H9 (cell line): Measurements from ENCODE around the gene TRPM3. TPM values are rescaled to one million over a fixed set of nuclear protein-coding genes. Genes with fewer than 3 reads are reported as not detected.

ENCODE experiments used
- DNase-seq: peaks from one replicate; pipeline ENCODE4 v3.0.0-alpha.2; 2017
- H2AFZ ChIP-seq: one replicate; pipeline ENCODE4 v1.6.1; 2013; ENCODE audit warnings: mild to moderate bottlenecking, low read length, control low read depth, moderate library complexity
- H2AK5ac ChIP-seq: 2 replicates; pipeline ENCODE4 v1.6.1; 2013; ENCODE audit warnings: low read length, control low read depth, mixed read lengths; ENCODE audit not compliant: insufficient read length
- H2BK120ac ChIP-seq: one replicate; pipeline ENCODE4 v1.6.1; 2013; ENCODE audit warnings: low read depth, mild to moderate bottlenecking, low read length, control low read depth, inconsistent platforms; ENCODE audit not compliant: poor library complexity, severe bottlenecking
- H2BK12ac ChIP-seq: 2 replicates; pipeline ENCODE4 v1.6.1; 2013; ENCODE audit warnings: low read length, control low read depth, mixed read lengths, low read depth; ENCODE audit not compliant: insufficient read length
- H2BK15ac ChIP-seq: 2 replicates; pipeline ENCODE4 v1.6.1; 2013; ENCODE audit warnings: low read depth, low read length, control low read depth
- H2BK20ac ChIP-seq: one replicate; pipeline ENCODE4 v1.6.1; 2013; ENCODE audit warnings: low read depth, mild to moderate bottlenecking, low read length, control low read depth, inconsistent platforms; ENCODE audit not compliant: poor library complexity, severe bottlenecking
- H2BK5ac ChIP-seq: 2 replicates; pipeline ENCODE4 v1.6.1; 2013; ENCODE audit warnings: low read length, control low read depth, mixed read lengths; ENCODE audit not compliant: insufficient read length
- H3K14ac ChIP-seq: 2 replicates; pipeline ENCODE4 v1.6.1; 2013; ENCODE audit warnings: low read length, control low read depth; ENCODE audit not compliant: insufficient read depth
- H3K18ac ChIP-seq: 2 replicates; pipeline ENCODE4 v1.6.1; 2013; ENCODE audit warnings: low read depth, mild to moderate bottlenecking, mixed read lengths, low read length, control low read depth; ENCODE audit not compliant: insufficient read length
- H3K23ac ChIP-seq: 2 replicates; pipeline ENCODE4 v1.6.1; 2013; ENCODE audit warnings: low read length, control low read depth, mixed read lengths, low read depth; ENCODE audit not compliant: insufficient read length
- H3K23me2 ChIP-seq: 2 replicates; pipeline ENCODE4 v1.6.1; 2013; ENCODE audit warnings: low read depth, mild to moderate bottlenecking, mixed read lengths, low read length, control low read depth; ENCODE audit not compliant: insufficient read length, poor library complexity, severe bottlenecking
- H3K27ac ChIP-seq: 2 replicates; pipeline ENCODE4 v1.5.1; 2013; ENCODE audit warnings: low read length, control low read depth, mixed read lengths, low read depth; ENCODE audit not compliant: insufficient read length
- H3K27me3 ChIP-seq: 2 replicates; pipeline ENCODE4 v1.6.1; 2013; ENCODE audit warnings: low read length, control low read depth, inconsistent platforms; ENCODE audit not compliant: insufficient read depth
- H3K4ac ChIP-seq: 2 replicates; pipeline ENCODE4 v1.6.1; 2013; ENCODE audit warnings: low read depth, mild to moderate bottlenecking, control low read depth, inconsistent platforms, low read length, moderate library complexity
- H3K4me1 ChIP-seq: 2 replicates; pipeline ENCODE4 v1.6.1; 2013; ENCODE audit warnings: low read length, control low read depth, inconsistent platforms; ENCODE audit not compliant: insufficient read depth
- H3K4me2 ChIP-seq: 2 replicates; pipeline ENCODE4 v1.6.1; 2013; ENCODE audit warnings: low read length, control low read depth, mixed read lengths; ENCODE audit not compliant: insufficient read length, insufficient read depth
- H3K56ac ChIP-seq: 2 replicates; pipeline ENCODE4 v1.6.1; 2013; ENCODE audit warnings: low read depth, mild to moderate bottlenecking, mixed read lengths, low read length, control low read depth; ENCODE audit not compliant: insufficient read length
- H3K79me1 ChIP-seq: 2 replicates; pipeline ENCODE4 v1.6.1; 2013; ENCODE audit warnings: low read depth, mild to moderate bottlenecking, moderate library complexity, low read length, control low read depth, inconsistent platforms; ENCODE audit not compliant: insufficient read depth, poor library complexity, severe bottlenecking
- H3K79me2 ChIP-seq: 2 replicates; pipeline ENCODE4 v1.6.1; 2013; ENCODE audit warnings: low read length, control low read depth, inconsistent platforms; ENCODE audit not compliant: insufficient read depth
- H3K9ac ChIP-seq: 2 replicates; pipeline ENCODE4 v1.6.1; 2013; ENCODE audit warnings: low read length, control low read depth, mixed read lengths; ENCODE audit not compliant: insufficient read length; ENCODE audit errors: extremely low read depth
- H3K9me3 ChIP-seq: one replicate; pipeline ENCODE4 v1.6.1; 2013; ENCODE audit warnings: low read depth, low read length, inconsistent platforms; ENCODE audit not compliant: control insufficient read depth
- H3T11ph ChIP-seq: one replicate; pipeline ENCODE4 v1.6.1; 2013; ENCODE audit warnings: mild to moderate bottlenecking, low read length, control low read depth, inconsistent platforms
- H4K20me1 ChIP-seq: one replicate; pipeline ENCODE4 v1.6.1; 2013; ENCODE audit not compliant: control insufficient read depth, insufficient read length, insufficient read depth
- H4K5ac ChIP-seq: 2 replicates; pipeline ENCODE4 v1.6.1; 2013; ENCODE audit warnings: low read depth, mild to moderate bottlenecking, mixed read lengths, low read length, control low read depth; ENCODE audit not compliant: insufficient read length
- H4K8ac ChIP-seq: replicated peaks from 2 replicates; pipeline ENCODE4 v1.6.1; 2013; ENCODE audit warnings: low read length, control low read depth, mixed read lengths, low read depth; ENCODE audit not compliant: insufficient read length
- H4K91ac ChIP-seq: 2 replicates; pipeline ENCODE4 v1.6.1; 2013; ENCODE audit warnings: low read depth, mild to moderate bottlenecking, moderate library complexity, mixed read lengths, low read length, control low read depth; ENCODE audit not compliant: insufficient read length
- H3K27ac Mint-ChIP-seq, 3 experiments: 2 replicates in 2 of 3; 3 replicates in 1 of 3; pipeline ENCODE4 v1.8.0; 2020 to 2021; ENCODE audit warnings: mixed read lengths in 3 of 3, mild to moderate bottlenecking in 1 of 3, moderate library complexity in 1 of 3
- H3K27me3 Mint-ChIP-seq: 2 replicates; pipeline ENCODE4 v1.8.0; 2021; ENCODE audit warnings: low read depth, mild to moderate bottlenecking, moderate library complexity, mixed read lengths
- H3K36me3 Mint-ChIP-seq, 3 experiments: 2 replicates in 2 of 3; 3 replicates in 1 of 3; pipeline ENCODE4 v1.8.0; 2020 to 2021; ENCODE audit warnings: low read depth in 3 of 3, mixed read lengths in 3 of 3; ENCODE audit not compliant: insufficient read depth in 1 of 3
- H3K4me1 Mint-ChIP-seq, 2 experiments: 2 replicates each; pipeline ENCODE4 v1.8.0; 2020; ENCODE audit warnings: mixed read lengths in 2 of 2
- H3K4me3 Mint-ChIP-seq, 2 experiments: 2 replicates in 1 of 2; 3 replicates in 1 of 2; pipeline ENCODE4 v1.8.0; 2020 to 2021; ENCODE audit warnings: mild to moderate bottlenecking in 2 of 2, mixed read lengths in 2 of 2, moderate library complexity in 1 of 2
- H3K9me3 Mint-ChIP-seq, 2 experiments: 2 replicates in 1 of 2; 3 replicates in 1 of 2; pipeline ENCODE4 v1.8.0; 2020; ENCODE audit warnings: mild to moderate bottlenecking in 2 of 2, mixed read lengths in 2 of 2, moderate library complexity in 1 of 2
- WGBS: extraction: QIAGEN DNeasy Blood & Tissue Kit; methylation state at CpG from one replicate; pipeline ENCODE4 v1.1.7; 2013; ENCODE audit warnings: missing lambda C conversion rate, low lambda C conversion rate, mixed read lengths; ENCODE audit not compliant: insufficient read length; ENCODE audit errors: extremely low coverage; 5-methylcytosine and 5-hydroxymethylcytosine counted together
- total RNA-seq: library from RNA; stranded (reverse); gene quantifications from 2 replicates; pipeline ENCODE4 v1.2.1, GENCODE V29; 2021
- TF ChIP-seq, protein P1 (sequence below): fragments of 200-600 bp; sonication (generic); conservative IDR thresholded peaks from 3 replicates; pipeline ENCODE4 v1.8.0; 2021; ENCODE audit warnings: antibody characterized with exemption, mild to moderate bottlenecking

Gene TRPM3
- total RNA-seq, 1 experiment from 2014 or later = 10.3 TPM

DNA sequence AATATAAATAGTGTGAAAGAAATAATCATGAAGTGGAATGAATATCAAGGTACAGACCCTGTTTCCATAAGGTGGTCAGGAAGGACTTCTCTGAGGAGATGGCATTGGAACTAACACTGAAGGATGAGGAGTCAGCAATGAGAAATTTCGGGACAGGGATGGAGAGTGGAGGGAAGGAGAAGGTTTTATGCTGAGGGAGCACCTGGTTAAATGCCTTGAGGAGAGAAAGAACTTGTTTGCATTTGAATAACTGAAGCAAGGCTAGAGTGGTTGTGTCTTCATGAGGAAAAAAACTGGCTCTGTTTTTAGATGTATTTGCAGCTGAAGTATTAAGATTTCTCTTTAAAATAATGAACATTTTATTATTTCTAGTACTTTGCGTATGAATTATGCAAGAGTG, 180.8 kb downstream of the TRPM3 start:
- Histone ChIP-seq H2AK5ac (no peak overlapping the region), H4K20me1 (no peaks in the 10 kb centered on the region), H3K23ac (no peak overlapping the region), H3K79me1 (no peaks in the 10 kb centered on the region), H3K18ac (no peak overlapping the region), H2BK5ac (no peak overlapping the region), H3K14ac (no peak overlapping the region), H4K5ac (no peak overlapping the region), H3K56ac (no peak overlapping the region), H3K27me3 (no peaks in the 10 kb centered on the region), H2BK15ac (no peak overlapping the region), H2AFZ (no peak overlapping the region), H3K9ac (no peak overlapping the region), H2BK12ac (no peak overlapping the region), H3K9me3 (no peaks in the 10 kb centered on the region), H4K8ac (no peak overlapping the region), H3K79me2 (no peaks in the 10 kb centered on the region), H3K4me2 (no peak overlapping the region), H2BK120ac (no peak overlapping the region), H3K27ac (no peak overlapping the region), H3K4ac (no peak overlapping the region), H2BK20ac (no peak overlapping the region), H3K23me2 (no peaks in the 10 kb centered on the region), H3T11ph (no peak overlapping the region), H4K91ac (no peak overlapping the region), H3K4me1 (peaks cover 6% of the 10 kb centered on the region; the same call in 1 of the 2 replicates)
- no peaks in the 10 kb centered on the region for H3K36me3 Mint-ChIP-seq
- H3K27me3 Mint-ChIP-seq = no peaks in the 10 kb centered on the region; the same call in 1 of the 2 replicates
- no CpG with 5 or more reads among the region's 2 CpGs for WGBS
- peak overlapping the region in 2 of 3 experiments; percentile 34 to 71; a peak in 2 of 7 replicates for H3K27ac Mint-ChIP-seq
- H3K4me3 Mint-ChIP-seq = no peak overlapping the region; a peak in 1 of 5 replicates
- no peak for DNase-seq
- H3K9me3 Mint-ChIP-seq = no peaks in the 10 kb centered on the region
- TF ChIP-seq, protein P1, sequence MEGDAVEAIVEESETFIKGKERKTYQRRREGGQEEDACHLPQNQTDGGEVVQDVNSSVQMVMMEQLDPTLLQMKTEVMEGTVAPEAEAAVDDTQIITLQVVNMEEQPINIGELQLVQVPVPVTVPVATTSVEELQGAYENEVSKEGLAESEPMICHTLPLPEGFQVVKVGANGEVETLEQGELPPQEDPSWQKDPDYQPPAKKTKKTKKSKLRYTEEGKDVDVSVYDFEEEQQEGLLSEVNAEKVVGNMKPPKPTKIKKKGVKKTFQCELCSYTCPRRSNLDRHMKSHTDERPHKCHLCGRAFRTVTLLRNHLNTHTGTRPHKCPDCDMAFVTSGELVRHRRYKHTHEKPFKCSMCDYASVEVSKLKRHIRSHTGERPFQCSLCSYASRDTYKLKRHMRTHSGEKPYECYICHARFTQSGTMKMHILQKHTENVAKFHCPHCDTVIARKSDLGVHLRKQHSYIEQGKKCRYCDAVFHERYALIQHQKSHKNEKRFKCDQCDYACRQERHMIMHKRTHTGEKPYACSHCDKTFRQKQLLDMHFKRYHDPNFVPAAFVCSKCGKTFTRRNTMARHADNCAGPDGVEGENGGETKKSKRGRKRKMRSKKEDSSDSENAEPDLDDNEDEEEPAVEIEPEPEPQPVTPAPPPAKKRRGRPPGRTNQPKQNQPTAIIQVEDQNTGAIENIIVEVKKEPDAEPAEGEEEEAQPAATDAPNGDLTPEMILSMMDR = no peak
- H3K4me1 Mint-ChIP-seq = peaks cover 37 to 38% of the 10 kb centered on the region in 2 experiments
